HEK293T (cell line): ENCODE data around the gene TFDP2.

Experiments used
- CTCF ChIA-PET: fragments of 350-600 bp; formaldehyde crosslinking; extraction: SDS; loops from one replicate; lab custom pipeline; 2021; ENCODE audit warnings: antibody characterized with exemption, inconsistent platforms; lab: Yijun Ruan, JAX
- POLR2A ChIA-PET: fragments of 350-600 bp; formaldehyde crosslinking; extraction: SDS; loops from one replicate; lab custom pipeline; 2020; ENCODE audit warnings: antibody characterized with exemption, inconsistent platforms; lab: Yijun Ruan, JAX
- DNase-seq: peaks from one replicate; pipeline ENCODE4 v3.0.0; 2012; ENCODE audit warnings: mixed read lengths; ENCODE audit errors: extremely low spot score
- ARNT ChIP-seq: fragments of 450-650 bp; IDR thresholded peaks from 2 replicates; pipeline ENCODE4 v1.6.1; 2017; ENCODE audit warnings: mild to moderate bottlenecking
- BHLHE40 ChIP-seq: fragments of 450-650 bp; IDR thresholded peaks from 2 replicates; pipeline ENCODE4 v1.6.1; 2016; ENCODE audit warnings: mild to moderate bottlenecking, moderate library complexity, borderline replicate concordance
- CTBP1 ChIP-seq: fragments of 450-650 bp; IDR thresholded peaks from 2 replicates; pipeline ENCODE4 v1.6.1; 2016; ENCODE audit warnings: borderline replicate concordance
- ELF4 ChIP-seq: fragments of 450-650 bp; IDR thresholded peaks from 2 replicates; pipeline ENCODE4 v1.6.1; 2017; ENCODE audit warnings: antibody characterized with exemption
- FOXA1 ChIP-seq: fragments of 450-650 bp; IDR thresholded peaks from 2 replicates; pipeline ENCODE4 v1.6.1; 2016; ENCODE audit warnings: mild to moderate bottlenecking
- FOXK2 ChIP-seq: fragments of 450-650 bp; IDR thresholded peaks from 2 replicates; pipeline ENCODE4 v1.6.1; 2016; ENCODE audit warnings: mild to moderate bottlenecking
- FOXM1 ChIP-seq: fragments of 450-650 bp; IDR thresholded peaks from 2 replicates; pipeline ENCODE4 v1.6.1; 2017; ENCODE audit warnings: mild to moderate bottlenecking, borderline replicate concordance
- HDGF ChIP-seq: fragments of 450-650 bp; IDR thresholded peaks from 2 replicates; pipeline ENCODE4 v1.6.1; 2017; ENCODE audit warnings: antibody characterized with exemption, borderline replicate concordance
- L3MBTL2 ChIP-seq: fragments of 450-650 bp; conservative IDR thresholded peaks from 2 replicates; pipeline ENCODE4 v1.6.1; 2016; ENCODE audit warnings: mild to moderate bottlenecking
- LEF1 ChIP-seq: fragments of 450-650 bp; IDR thresholded peaks from 2 replicates; pipeline ENCODE4 v1.6.1; 2017; ENCODE audit warnings: mild to moderate bottlenecking, borderline replicate concordance
- NFRKB ChIP-seq: fragments of 450-650 bp; IDR thresholded peaks from 2 replicates; pipeline ENCODE4 v1.6.1; 2016; ENCODE audit warnings: mild to moderate bottlenecking, moderate library complexity
- SP1 ChIP-seq: fragments of 450-650 bp; IDR thresholded peaks from 2 replicates; pipeline ENCODE4 v1.6.1; 2017
- SUZ12 ChIP-seq: fragments of 450-650 bp; IDR thresholded peaks from 2 replicates; pipeline ENCODE4 v1.6.1; 2016; ENCODE audit warnings: mild to moderate bottlenecking
- TARDBP ChIP-seq: fragments of 450-650 bp; IDR thresholded peaks from 2 replicates; pipeline ENCODE4 v1.6.1; 2016
- ZNF384 ChIP-seq: fragments of 450-650 bp; IDR thresholded peaks from 2 replicates; pipeline ENCODE4 v1.6.1; 2016
- TF ChIP-seq, protein P1 (sequence below): fragments of 450-650 bp; IDR thresholded peaks from 2 replicates; pipeline ENCODE4 v1.6.1; 2016

Gene TFDP2

DNA sequence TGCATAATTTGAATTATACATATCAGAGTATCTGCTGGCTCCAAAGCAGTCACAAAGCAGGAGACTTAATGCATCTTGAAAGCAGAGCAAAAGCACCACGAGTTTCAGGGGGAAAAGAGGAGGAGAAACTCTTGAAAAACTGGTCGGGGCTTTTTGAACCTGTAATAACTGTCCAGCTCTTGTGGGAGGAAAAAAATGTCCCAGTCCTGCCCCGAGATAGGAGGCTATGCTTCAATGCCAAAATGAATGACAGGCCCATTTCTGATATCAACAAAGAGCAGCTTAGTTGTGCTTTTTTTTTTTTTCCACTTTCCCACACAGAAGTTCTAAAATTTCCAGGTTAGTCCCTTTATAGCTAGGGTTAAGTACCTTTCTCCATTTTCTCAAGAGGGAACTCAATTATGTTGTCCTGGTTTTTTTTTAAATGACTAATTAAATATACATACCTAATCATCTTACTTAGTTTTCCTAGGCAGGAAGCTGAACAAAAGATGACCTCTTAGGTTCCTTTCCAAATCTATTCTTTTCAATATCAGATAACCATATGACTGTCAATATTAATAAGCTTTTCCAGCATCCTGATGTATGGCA, 120.2 kb downstream of the TFDP2 start:
- ChIA-PET POLR2A (no interaction called here), CTCF (interaction anchor here (0.6 to 0.7 kb wide), 2 partner anchors 150 to 1895 kb away, joined by 3 to 4 read pairs; no protein-coding TSS in a partner anchor)
- no peak for DNase-seq
- TF ChIP-seq, protein P1, sequence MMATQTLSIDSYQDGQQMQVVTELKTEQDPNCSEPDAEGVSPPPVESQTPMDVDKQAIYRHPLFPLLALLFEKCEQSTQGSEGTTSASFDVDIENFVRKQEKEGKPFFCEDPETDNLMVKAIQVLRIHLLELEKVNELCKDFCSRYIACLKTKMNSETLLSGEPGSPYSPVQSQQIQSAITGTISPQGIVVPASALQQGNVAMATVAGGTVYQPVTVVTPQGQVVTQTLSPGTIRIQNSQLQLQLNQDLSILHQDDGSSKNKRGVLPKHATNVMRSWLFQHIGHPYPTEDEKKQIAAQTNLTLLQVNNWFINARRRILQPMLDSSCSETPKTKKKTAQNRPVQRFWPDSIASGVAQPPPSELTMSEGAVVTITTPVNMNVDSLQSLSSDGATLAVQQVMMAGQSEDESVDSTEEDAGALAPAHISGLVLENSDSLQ: peak; percentile 61
- no peak for TF ChIP-seq ELF4
- TF ChIP-seq SP1: no peak

DNA sequence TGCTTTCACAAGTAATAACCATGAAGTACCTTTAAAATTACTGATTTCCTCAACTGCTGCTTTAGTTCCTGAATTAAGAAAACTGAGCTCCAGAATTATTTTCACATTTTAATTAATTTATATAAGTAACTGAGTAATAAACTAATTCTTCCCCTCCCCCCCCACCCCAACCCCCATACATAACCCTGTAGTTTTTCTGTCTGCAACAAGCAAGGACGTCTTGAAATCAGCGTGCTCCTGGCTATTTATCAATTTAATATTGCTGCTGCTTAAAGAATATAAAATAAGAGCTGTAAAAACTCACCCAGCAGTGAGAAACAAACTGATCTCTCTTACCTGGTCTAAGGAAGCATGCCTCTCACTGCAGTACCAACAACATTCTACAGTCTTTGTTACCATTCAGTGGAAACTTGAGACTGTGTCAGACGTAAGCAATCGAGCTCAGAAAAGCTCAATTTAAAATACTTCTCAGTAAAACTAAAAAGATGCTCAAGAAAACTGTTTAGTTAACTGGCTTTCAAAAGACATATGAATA, 121.0 kb downstream of the TFDP2 start:
- ChIA-PET POLR2A (interaction anchor here (1.0 kb wide), 1 partner anchor 19 kb away, joined by 3 read pairs; no protein-coding TSS in a partner anchor), CTCF (interaction anchor here (0.6 kb wide), 1 partner anchor 154 kb away, joined by 6 read pairs; no protein-coding TSS in a partner anchor)
- TF ChIP-seq FOXA1: no peak
- TF ChIP-seq, protein P1: no peak
- no peak for TF ChIP-seq FOXK2
- TF ChIP-seq L3MBTL2: 0 out of 2 replicates have a peak, but pooled peaks have one; percentile 20
- no peak for TF ChIP-seq ZNF384
- TF ChIP-seq BHLHE40: no peak
- peak; percentile 54 for DNase-seq

DNA sequence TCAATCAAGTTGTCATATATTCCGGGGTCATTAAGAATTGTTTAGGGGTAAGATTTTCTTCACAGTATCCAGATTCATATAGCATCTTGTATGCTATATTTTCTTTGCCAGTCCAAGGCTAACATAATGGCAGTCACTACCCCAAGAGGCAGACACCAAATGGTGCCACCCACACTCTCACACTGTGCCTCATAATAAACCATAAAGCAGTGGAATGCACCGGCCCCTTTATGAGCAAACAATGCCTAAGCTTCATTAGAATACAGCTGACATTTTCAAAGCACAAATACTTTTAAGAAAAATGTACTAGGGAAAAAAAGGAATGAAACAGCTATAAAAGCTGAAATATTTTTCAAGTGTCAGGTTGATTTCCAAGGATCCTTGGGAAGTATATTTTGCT, 121.6 kb downstream of the TFDP2 start:
- POLR2A ChIA-PET: interaction anchor here (1.0 kb wide), 1 partner anchor 19 kb away, joined by 3 read pairs; no protein-coding TSS in a partner anchor
- TF ChIP-seq FOXM1: no peak
- no peak for TF ChIP-seq SP1
- no peak for TF ChIP-seq BHLHE40
- TF ChIP-seq HDGF: no peak
- TF ChIP-seq TARDBP: no peak
- TF ChIP-seq ZNF384: no peak
- no peak for TF ChIP-seq NFRKB
- TF ChIP-seq, protein P1: no peak
- TF ChIP-seq ARNT: no peak
- TF ChIP-seq FOXK2: no peak
- no peak for TF ChIP-seq L3MBTL2
- TF ChIP-seq ELF4: no peak
- no peak for TF ChIP-seq SUZ12
- no peak for TF ChIP-seq FOXA1
- no peak for TF ChIP-seq LEF1
- no peak for TF ChIP-seq CTBP1
- DNase-seq: peak; percentile 10
- CTCF ChIA-PET: interaction anchor here (0.6 kb wide), 1 partner anchor 154 kb away, joined by 6 read pairs; no protein-coding TSS in a partner anchor

DNA sequence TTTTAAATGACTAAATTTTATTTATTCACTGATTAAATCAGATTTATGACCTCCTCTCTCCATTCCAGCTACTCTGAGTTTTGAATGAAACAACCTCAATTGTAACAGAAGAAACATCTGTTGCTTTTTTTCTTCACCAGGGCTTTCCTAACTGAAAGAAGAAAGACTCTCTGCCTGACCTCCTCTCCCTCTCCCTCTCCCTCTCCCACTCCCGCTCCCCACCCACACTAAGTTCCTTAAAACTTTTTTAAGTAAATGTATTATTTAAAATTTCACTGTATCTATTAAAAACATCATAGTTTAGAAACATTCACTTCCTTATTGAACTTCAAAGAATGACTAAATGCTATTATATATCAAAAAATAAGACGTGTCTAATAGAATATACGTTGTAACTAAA, 122.0 kb downstream of the TFDP2 start:
- ChIA-PET CTCF (no interaction called here), POLR2A (interaction anchor here (1.0 kb wide), 1 partner anchor 20 kb away, joined by 3 read pairs; no protein-coding TSS in a partner anchor)
- TF ChIP-seq FOXM1 (no peak), HDGF (no peak), ZNF384 (no peak), ELF4 (no peak), TARDBP (no peak), BHLHE40 (no peak), SUZ12 (no peak), FOXK2 (no peak), FOXA1 (no peak), NFRKB (no peak), LEF1 (no peak), L3MBTL2 (no peak), ARNT (no peak), SP1 (no peak), CTBP1 (no peak)
- TF ChIP-seq, protein P1: no peak
- no peak for DNase-seq

DNA sequence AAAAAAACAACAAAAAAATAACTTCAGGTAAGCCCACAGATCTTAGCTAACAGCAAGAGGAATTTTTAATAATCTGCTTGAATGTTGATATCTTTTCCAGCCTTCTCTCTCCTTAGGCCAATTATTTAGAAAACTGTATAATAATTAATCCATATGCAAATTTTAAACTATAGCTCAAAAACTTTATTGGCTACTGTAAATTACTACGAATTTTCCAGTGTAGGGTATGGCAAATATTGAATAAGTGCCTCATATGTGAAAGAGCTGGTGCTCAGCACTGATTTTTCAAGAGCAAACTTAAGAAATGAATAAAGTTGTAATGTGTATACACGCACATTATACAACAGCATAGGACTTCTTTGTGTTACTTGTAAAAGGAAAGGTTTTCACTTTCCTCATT, 123.0 kb downstream of the TFDP2 start:
- DNase-seq: no peak
- ChIA-PET CTCF (no interaction called here), POLR2A (no interaction called here)
- no peak for TF ChIP-seq L3MBTL2
- TF ChIP-seq ZNF384: no peak
- no peak for TF ChIP-seq SP1
- TF ChIP-seq HDGF: no peak
- TF ChIP-seq NFRKB: no peak
- no peak for TF ChIP-seq ELF4

DNA sequence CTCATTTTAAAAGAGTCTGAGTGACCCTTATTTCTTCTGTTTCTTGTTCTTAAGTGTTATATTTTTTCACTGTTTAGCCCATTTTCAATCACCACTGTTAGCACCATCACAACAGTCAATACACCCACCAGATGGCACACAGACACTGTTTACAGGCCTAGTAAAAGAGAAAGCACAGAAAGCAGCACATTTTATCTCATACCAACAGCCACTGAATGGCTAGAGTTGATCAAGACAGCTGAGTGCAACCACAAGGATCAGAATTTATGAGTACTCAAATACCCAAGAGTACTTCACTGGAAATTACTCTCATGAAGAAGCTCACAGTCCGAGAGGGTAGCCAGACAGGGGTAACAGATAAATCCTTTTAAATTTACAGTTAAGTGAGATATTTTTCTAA, 127.0 kb downstream of the TFDP2 start:
- ChIA-PET CTCF (no interaction called here), POLR2A (no interaction called here)
- DNase-seq: no peak
- TF ChIP-seq FOXM1 (no peak), ARNT (no peak), L3MBTL2 (no peak), ELF4 (no peak), ZNF384 (no peak), FOXA1 (no peak), SP1 (no peak), FOXK2 (no peak)
